Measurements from ENCODE around the gene TEAD1.

TEAD1 gene

DNA sequence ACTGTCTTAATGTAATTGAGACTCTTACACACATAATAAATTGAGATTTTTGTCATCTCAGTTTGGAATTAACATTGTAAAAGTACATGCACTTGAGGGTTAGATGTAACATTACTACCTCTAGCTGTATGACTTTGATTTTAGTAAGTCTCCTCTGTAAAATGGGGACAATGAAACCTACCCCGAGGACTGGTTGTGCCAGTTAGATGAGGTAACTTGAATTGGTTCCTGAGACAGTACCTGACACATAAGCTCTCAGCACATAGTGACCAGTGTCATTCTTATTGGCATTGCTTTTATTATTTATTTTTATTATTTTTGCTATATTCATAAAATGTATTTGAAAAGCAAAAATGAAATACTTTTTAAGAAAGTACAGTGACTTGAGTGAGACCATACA is 114.8 kb downstream of the TEAD1 start:
- no peak for DNase-seq (ENCODE audit: low read depth in 2 of 2)

- DNase-seq (ENCODE audit: low read depth in 2 of 2), result no peak
These were observed 115.5 kb downstream of the TEAD1 start for GRCh38 chr11:12789596-12790215.

DNA sequence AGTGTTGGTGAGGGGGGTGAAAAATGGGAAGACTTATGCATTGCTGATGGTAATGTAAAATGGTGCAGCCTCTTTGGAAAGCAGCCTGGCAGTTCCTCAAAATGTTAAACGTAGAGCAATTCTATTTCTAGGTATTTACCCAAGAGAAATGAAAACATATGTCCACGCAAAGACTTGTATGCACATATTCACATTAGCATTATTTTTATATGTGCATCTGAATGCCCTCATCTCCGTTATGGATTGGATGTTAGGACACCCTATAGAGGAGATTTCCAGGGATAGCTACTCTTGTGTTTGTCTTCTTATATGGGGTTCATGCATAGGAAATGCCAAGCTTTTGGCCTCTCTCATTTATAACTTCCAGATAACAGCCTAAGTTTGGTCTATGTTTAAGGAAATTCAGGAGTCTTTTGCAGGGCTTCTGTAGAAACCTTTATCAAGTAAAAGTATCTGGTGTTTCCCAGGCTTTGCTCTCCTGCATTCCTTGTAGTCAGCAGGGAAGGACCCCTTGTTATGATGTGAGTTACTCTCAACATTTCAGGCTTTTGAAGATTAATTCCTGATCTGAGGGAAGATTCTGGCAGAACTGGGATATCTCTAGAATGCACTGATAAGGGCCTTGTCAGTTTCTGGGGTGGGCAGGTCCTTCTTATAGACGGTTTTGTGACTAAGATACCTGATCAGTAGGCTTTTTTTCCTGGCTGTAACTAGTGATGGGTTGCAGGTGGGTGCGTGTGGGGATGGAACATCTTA is 116.8 kb downstream of the TEAD1 start:
- DNase-seq (ENCODE audit: low read depth in 2 of 2), result no peak

DNA sequence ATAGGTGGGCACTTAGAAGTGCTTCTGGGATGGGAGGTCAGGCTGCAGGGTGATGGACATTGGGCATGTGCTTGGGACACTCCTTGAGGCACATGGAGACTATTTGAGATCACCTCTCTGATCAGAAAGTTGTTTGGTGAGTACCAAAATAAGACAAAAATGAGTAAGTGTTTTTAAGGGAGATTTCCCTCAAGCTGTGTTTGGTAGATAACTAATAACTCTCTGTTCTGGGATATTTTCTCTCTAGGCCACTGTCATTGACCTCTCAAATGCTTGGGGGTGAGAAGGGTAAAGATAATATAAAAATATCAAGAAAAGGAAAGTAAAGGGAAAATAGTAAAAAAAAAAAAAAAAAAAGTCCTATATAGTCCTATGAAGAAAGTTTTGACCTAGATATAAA is 117.8 kb downstream of the TEAD1 start:
- no peak for DNase-seq (ENCODE audit: low read depth in 2 of 2)

- no peak for DNase-seq (ENCODE audit: low read depth in 2 of 2)
These were observed 118.4 kb downstream of the TEAD1 start for GRCh38 chr11:12792590-12792989.

- no peak for DNase-seq (ENCODE audit: low read depth in 2 of 2)
These were observed 118.8 kb downstream of the TEAD1 start for GRCh38 chr11:12793065-12793464.

DNA sequence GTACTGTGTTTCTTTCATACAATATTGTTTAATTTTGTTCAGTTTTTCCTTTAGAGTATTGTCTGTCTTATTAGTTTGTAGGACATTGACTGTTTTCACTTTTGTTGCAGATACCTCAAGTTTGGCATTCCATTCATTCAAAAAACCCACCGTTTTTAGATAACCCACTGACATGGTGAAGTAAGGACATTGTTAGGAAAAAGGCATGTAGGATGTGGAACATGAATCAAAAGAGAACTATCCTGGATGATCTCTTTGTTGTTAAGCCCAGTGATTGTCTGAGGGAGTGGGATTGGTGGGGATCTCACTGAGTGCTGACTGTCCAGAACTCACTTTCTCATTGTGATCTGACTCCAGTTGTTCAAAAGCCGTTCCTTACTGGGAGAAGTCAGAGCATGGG is 119.3 kb downstream of the TEAD1 start:
- DNase-seq (ENCODE audit: low read depth in 2 of 2), result no peak

GRCh38 chr11:12794576-12795230 is 120.5 kb downstream of the TEAD1 start:
- DNase-seq (ENCODE audit: low read depth in 2 of 2), result no peak

DNA sequence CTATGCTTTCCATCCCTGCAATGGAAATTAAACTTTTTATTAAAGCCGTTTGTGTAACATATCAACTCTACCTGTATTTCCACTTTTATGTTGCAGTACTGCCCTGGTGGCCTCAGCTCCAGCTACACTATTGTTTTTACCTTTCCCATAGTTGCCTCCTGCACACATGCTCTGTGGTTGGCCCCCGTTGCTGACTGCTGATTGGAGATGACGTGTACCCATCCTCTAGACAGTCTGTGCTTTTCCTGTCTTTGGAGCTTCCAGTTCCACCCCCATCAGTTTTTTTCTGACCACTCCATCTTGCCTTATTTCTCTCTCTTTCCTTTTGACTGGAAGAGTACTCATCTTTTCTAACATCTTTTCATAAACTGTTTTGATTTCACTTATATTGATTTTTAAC is 123.8 kb downstream of the TEAD1 start:
- no peak for DNase-seq (ENCODE audit: low read depth in 2 of 2)

DNA sequence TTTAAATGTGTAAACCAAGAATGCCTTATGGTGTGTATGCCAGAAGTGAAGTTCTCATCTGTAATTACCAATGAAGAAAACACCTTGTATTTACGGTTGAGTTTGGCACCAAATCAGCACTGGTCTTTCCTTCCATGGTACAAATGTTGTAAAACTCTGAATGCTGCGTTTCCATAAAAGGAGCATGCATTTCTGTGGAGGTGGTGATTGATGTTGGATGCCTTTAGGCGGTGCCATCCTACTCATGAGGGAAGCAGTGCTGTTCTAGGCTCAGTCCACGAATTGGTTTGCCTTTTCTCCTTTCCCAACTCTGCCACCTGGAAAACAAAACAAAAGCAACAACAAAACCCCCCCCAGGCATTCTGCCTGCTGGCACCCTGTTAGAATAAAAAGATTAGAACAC is 124.4 kb downstream of the TEAD1 start:
- no peak for DNase-seq (ENCODE audit: low read depth in 2 of 2)

DNA sequence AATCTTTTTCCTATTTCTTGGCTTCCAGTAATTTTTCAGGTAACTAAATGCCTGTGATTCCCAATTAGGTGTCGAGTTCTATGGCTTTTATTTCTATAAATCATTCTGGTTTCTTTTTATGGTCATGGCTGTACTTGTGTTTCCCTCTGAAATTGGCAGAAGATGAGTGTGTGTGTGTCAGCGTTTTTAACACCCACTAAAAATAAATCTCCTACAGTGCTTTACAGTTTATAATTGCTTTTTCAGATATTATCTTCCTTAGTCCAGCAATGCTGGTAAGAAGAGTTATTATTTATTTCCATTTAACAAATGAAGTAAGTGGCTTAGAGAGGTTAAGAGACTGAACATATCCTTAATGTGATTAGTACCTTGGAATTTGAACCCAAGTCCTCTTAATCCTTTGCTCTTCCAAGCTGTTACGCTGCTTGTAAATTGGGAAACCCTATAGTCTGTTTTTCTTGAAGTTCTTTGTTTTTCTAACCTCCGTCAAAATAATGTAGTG is 125.2 kb downstream of the TEAD1 start:
- DNase-seq (ENCODE audit: low read depth in 2 of 2), result no peak

DNA sequence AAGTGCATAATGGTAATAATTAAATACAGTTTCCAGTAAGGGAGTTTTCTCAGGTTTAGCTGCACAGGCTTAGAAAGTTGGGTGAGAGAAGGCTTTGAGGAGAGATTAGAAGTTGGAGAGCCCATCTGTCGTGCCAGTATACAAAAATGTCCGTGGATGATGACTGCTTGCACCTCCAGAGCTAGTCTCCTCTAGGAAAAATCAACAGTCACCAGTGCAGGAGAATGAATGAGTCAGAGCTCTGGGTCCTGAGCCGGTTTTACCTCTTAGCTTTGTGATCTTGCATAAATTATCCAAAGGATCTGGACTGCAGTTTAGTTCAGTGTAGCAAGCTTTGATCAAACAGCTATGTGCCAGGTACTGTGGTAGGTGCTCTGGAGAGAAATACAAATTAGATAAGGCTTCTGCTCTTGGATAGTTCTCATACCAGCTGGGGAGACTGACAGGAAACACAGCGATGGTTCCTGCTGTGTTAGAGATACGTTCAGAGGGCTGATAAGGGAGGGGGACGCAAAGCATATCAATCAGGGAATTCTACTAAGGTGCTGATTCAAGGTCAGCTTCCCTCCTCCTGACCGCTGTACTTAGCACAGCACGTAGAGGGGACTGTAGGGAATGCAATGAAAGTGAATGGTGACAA is 125.9 kb downstream of the TEAD1 start:
- no peak for DNase-seq (ENCODE audit: low read depth in 2 of 2)

DNA sequence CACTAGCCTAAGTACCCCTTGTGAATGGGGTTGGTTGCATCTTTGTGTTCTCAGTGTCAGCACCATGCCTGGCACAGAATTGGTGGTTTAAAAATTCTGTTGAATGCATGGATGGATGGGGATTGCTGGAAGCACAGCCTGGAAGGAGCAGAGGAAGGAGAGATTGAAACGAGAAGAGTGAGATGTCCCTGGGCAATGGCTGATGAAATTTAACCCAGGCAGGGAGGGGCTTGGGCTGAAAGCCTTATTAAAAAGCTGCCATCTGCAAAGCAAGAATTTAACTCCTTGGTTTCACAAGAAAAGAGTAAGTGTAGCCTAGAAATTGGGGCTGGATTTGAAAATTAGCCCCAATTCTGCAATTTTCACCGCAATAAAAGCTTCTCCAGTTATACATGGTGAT is 126.7 kb downstream of the TEAD1 start:
- no peak for DNase-seq (ENCODE audit: low read depth in 2 of 2)

DNA sequence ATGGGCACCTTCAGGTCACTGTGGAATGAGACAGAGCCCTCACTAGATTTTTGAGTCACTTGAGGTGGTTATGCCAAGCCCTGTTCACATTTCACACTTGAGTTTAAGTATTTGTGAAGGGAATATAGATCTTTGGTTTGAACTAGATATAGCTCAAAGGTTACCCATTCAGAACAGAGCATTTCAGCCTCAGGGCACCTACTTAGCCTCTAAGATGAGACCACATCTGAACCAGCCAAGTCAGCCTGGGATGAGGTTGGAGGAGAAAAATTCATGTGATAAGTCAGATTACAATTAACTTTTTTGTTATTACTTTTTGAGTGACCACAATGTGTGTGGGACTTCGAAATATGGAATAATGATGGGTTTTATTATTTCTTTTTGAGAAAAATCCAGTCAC is 127.8 kb downstream of the TEAD1 start:
- DNase-seq (ENCODE audit: low read depth in 2 of 2), result no peak

GRCh38 chr11:12802418-12803085 is 128.3 kb downstream of the TEAD1 start:
- no peak for DNase-seq (ENCODE audit: low read depth in 2 of 2)

- no peak for DNase-seq (ENCODE audit: low read depth in 2 of 2)
These were observed 129.0 kb downstream of the TEAD1 start for GRCh38 chr11:12803086-12803826.

- DNase-seq (ENCODE audit: low read depth in 2 of 2), result no peak
These were observed 131.9 kb downstream of the TEAD1 start for GRCh38 chr11:12806113-12806512.

GRCh38 chr11:12807621-12808020 is 133.4 kb downstream of the TEAD1 start:
- DNase-seq (ENCODE audit: low read depth in 2 of 2), result no peak

- no peak for DNase-seq (ENCODE audit: low read depth in 2 of 2)
These were observed 134.3 kb downstream of the TEAD1 start for GRCh38 chr11:12808519-12808918.

DNA sequence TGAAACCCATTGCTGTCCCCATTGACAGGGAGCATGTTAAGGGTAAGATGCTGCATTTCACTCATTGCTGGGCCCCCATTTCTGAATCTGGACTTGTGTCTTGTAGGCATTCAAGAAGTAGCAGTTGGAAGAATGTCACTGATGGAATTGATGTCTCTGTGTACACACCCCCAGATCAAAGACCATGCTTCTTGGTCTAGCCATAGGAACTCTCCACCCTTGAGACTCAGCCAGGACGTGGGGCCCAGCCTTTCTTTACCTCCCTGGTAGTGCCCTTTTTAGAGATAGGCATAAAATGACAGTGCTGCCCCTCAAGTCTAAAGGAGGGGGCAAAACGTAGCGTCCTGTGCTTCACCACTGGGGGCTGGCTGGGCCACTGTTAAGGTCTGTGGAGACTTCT is 135.1 kb downstream of the TEAD1 start:
- no peak for DNase-seq (ENCODE audit: low read depth in 2 of 2)

GRCh38 chr11:12809864-12810567 is 135.8 kb downstream of the TEAD1 start:
- no peak for DNase-seq (ENCODE audit: low read depth in 2 of 2)
